ENCODE measurements around the gene AMER1. TPM values are rescaled to one million over a fixed set of nuclear protein-coding genes. Genes with fewer than 3 reads are reported as not detected.

AMER1 gene
- total RNA-seq, 1 experiment from 2014 or later, result 1.6 TPM

DNA sequence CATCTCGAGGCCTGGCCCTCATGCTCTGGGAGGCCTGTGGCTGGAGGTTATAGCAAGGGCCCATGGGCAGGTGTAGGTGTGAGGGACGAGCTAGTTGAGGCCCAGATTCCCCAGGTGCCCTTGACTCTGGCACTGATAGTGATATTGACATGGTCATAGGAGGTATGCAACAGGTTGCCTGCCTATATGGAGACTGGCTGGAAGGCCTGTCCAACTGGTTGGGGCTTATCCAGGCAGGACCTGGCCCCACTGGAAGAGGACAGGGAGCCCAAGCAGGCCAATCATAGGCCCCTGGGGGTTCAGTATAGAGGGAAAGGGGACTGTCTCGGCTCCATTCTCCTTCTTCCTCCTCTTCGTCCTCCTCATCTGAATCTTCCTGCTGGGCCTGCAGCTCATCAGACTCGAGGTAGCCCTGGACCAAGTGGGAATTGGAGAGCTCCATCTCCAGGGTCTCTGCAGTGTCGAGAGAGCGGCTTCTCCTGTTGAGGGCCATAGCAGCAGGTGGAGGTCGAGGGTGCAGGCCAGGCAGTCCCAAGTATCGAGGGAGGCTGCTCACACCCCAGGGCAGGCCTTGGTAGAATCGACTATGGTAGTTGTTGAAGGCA, 15.3 kb downstream of the AMER1 start:
- no peak for DNase-seq (ENCODE audit: low read depth, low spot score)
- in situ Hi-C loops (cut with HindIII; ENCODE audit: low pct_unique_long_range_greater_than_20kb, low sequenced_read_pairs), result no loop called here

GRCh38 chrX:64188901-64189300, 16.6 kb downstream of the AMER1 start:
- in situ Hi-C loops (cut with HindIII; ENCODE audit: low pct_unique_long_range_greater_than_20kb, low sequenced_read_pairs), result no loop called here
- no peak for DNase-seq (ENCODE audit: low read depth, low spot score)

- in situ Hi-C loops (cut with HindIII; ENCODE audit: low pct_unique_long_range_greater_than_20kb, low sequenced_read_pairs), result no loop called here
- DNase-seq (ENCODE audit: low read depth, low spot score), result no peak
Measured at GRCh38 chrX:64187762-64188150, 17.8 kb downstream of the AMER1 start.

GRCh38 chrX:64186974-64187761, 18.3 kb downstream of the AMER1 start:
- no peak for DNase-seq (ENCODE audit: low read depth, low spot score)
- in situ Hi-C loops (cut with HindIII; ENCODE audit: low pct_unique_long_range_greater_than_20kb, low sequenced_read_pairs), result no loop called here

- in situ Hi-C loops (cut with HindIII; ENCODE audit: low pct_unique_long_range_greater_than_20kb, low sequenced_read_pairs), result no loop called here
Measured at GRCh38 chrX:64184396-64184795, 21.1 kb downstream of the AMER1 start.

GRCh38 chrX:64182208-64182607, 23.3 kb downstream of the AMER1 start:
- no peak for DNase-seq (ENCODE audit: low read depth, low spot score)
- in situ Hi-C loops (cut with HindIII; ENCODE audit: low pct_unique_long_range_greater_than_20kb, low sequenced_read_pairs), result no loop called here

More at GRCh38 chrX:64184396-64184795, 21.1 kb downstream of the AMER1 start:
- DNase-seq (ENCODE audit: low read depth, low spot score), result no peak

GRCh38 chrX:64176876-64177275, 28.6 kb downstream of the AMER1 start:
- in situ Hi-C loops (cut with HindIII; ENCODE audit: low pct_unique_long_range_greater_than_20kb, low sequenced_read_pairs), result no loop called here
- DNase-seq (ENCODE audit: low read depth, low spot score), result no peak

DNA sequence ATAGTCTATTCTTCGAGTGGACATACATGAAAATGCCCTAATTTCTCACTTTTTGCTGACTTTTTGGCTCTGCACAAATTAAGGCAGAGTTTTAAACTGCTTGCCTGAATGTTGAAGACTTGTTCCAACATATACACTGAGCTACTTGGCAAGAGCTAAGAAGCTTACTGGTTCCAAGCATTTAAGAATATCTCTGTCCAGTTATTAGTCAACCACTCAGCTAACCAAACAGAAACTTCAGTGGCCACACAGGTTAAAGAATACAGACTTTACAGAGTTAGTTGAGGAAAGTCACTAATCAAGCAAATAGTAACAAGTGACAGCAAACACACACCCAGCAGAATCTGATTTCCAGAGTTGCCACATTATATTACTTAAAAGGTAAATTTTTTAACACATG, 35.5 kb downstream of the AMER1 start:
- no peak for DNase-seq (ENCODE audit: low read depth, low spot score)
- in situ Hi-C loops (cut with HindIII; ENCODE audit: low pct_unique_long_range_greater_than_20kb, low sequenced_read_pairs), result no loop called here

DNA sequence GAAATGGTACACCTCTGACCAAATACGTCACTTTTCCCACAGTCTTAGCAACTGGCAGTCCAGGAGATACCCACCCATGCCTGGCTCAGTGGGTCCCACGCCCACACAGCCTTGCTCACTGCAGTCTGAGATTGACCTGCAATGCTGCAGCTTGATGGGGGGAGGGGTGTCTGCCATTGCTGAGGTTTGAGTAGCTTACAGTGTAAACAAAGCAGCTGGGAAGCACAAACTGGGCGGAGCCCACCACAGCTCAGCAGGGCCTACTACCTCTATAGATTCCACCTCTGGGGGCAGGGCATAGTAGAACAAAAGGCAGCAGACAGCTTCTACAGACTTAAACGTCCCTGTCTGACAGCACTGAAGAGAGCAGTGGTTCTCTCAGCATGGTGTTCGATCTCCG, 52.7 kb downstream of the AMER1 start:
- in situ Hi-C loops (cut with HindIII; ENCODE audit: low pct_unique_long_range_greater_than_20kb, low sequenced_read_pairs), result no loop called here
- no peak for DNase-seq (ENCODE audit: low read depth, low spot score)

GRCh38 chrX:64151911-64152310, 53.6 kb downstream of the AMER1 start:
- in situ Hi-C loops (cut with HindIII; ENCODE audit: low pct_unique_long_range_greater_than_20kb, low sequenced_read_pairs), result no loop called here
- no peak for DNase-seq (ENCODE audit: low read depth, low spot score)

DNA sequence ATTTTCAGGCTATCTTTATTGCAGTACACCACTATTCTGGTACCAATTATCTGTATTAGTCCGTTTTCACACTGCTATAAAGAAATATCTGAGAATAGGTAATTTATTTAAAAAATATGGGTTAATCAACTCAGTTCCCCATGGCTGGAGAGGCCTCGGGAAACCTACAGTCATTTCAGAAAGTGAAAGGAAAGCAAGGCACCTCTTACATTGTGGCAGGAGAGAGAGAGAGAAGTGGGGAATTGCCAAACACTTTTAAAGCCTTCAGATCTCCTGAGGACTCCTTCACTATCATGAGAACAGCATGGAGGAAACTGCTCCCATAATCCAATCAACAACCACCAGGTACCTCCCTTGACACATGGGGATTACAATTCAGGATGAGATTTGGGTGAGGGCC, 54.7 kb downstream of the AMER1 start:
- in situ Hi-C loops (cut with HindIII; ENCODE audit: low pct_unique_long_range_greater_than_20kb, low sequenced_read_pairs), result no loop called here
- no peak for DNase-seq (ENCODE audit: low read depth, low spot score)

Small RNA genes within 50 kb of the gene (small RNA-seq; reads per million reads assigned to genes)
- 0 reads per million in 2 experiments for gene RN7SL799P

Other genes with a start within 250 kb of the AMER1 start
- gene ASB12, start 24.9 kb upstream of the AMER1 start, total RNA-seq (2014; rRNA removed; shearing (Covaris generic)), result not detected in 2 replicates
- 1.6 and 3.4 TPM in 2 replicates for gene MTMR8, start 189.7 kb upstream of the AMER1 start, total RNA-seq (2014; rRNA removed; shearing (Covaris generic))